Fibroblast of villous mesenchyme (primary cell): Measurements from ENCODE around the gene NFKBIB. TPM values are rescaled to one million over a fixed set of nuclear protein-coding genes. Genes with fewer than 3 reads are reported as not detected.

Experiments
- DNase-seq: peaks from one replicate; pipeline ENCODE4 v3.0.0-alpha.2; 2010; ENCODE audit warnings: low read depth
- H3K4me3 ChIP-seq: 2 replicates; pipeline ENCODE4 v1.5.1; 2011; ENCODE audit warnings: low read depth, mild to moderate bottlenecking, low read length
- CTCF ChIP-seq: IDR thresholded peaks from 2 replicates; pipeline ENCODE4 v1.5.1; 2012; ENCODE audit warnings: low read depth, mild to moderate bottlenecking, low read length; ENCODE audit not compliant: insufficient read depth
- total RNA-seq: library from RNA; depleted of rRNA; stranded (reverse); fragments of >200 nt; gene quantifications from 2 replicates; pipeline ENCODE4 v1.2.3, GENCODE V29; 2012

Gene NFKBIB
- total RNA-seq, 1 donor = 7.3 TPM

GRCh38 chr19:38917516-38917915 lies 17.7 kb downstream of the NFKBIB start:
- no peak for DNase-seq
- H3K4me3 ChIP-seq = no peak overlapping the region
- no peak for TF ChIP-seq CTCF

GRCh38 chr19:38917921-38918491 lies 18.2 kb downstream of the NFKBIB start:
- DNase-seq = peak; percentile 30
- peak; percentile 38 for TF ChIP-seq CTCF
- no peak overlapping the region for H3K4me3 ChIP-seq

- H3K4me3 ChIP-seq = no peak overlapping the region
- TF ChIP-seq CTCF = no peak
- no peak for DNase-seq
Observed at GRCh38 chr19:38918526-38918925, 18.8 kb downstream of the NFKBIB start.

GRCh38 chr19:38919837-38920601 lies 20.2 kb downstream of the NFKBIB start:
- TF ChIP-seq CTCF = no peak
- no peak overlapping the region for H3K4me3 ChIP-seq
- no peak for DNase-seq

GRCh38 chr19:38920602-38921419 lies 21.0 kb downstream of the NFKBIB start:
- DNase-seq = no peak
- H3K4me3 ChIP-seq = no peak overlapping the region
- no peak for TF ChIP-seq CTCF

GRCh38 chr19:38921420-38922274 lies 21.9 kb downstream of the NFKBIB start:
- H3K4me3 ChIP-seq = no peak overlapping the region
- no peak for DNase-seq
- TF ChIP-seq CTCF = no peak
